IMR-90 (cell line): ENCODE data around the gene AXIN1. TPM values are rescaled to one million over a fixed set of nuclear protein-coding genes. Genes with fewer than 3 reads are reported as not detected.

ENCODE experiments used
- ATAC-seq: fragments of 200-7000 bp; cut with Tn5 transposase; 2 replicates; pipeline ENCODE4 v1.9.1; 2020; ENCODE audit warnings: low read depth, mild to moderate bottlenecking, moderate library complexity
- BruUV-seq: library from RNA; stranded (reverse); fragments of 400-500 nt; replicated peaks from 2 replicates; lab custom pipeline; 2021; lab: Mats Ljungman, UMichigan
- CTCF ChIA-PET: fragments of 300-600 bp; formaldehyde crosslinking; extraction: SDS; loops from one replicate; lab custom pipeline; 2021; ENCODE audit warnings: antibody characterized with exemption; lab: Yijun Ruan, JAX
- POLR2A ChIA-PET: fragments of 300-600 bp; sonication (Branson Sonifier 250); formaldehyde crosslinking; loops from one replicate; lab custom pipeline; 2022; ENCODE audit warnings: antibody characterized with exemption; ENCODE audit not compliant: unreplicated experiment; lab: Charles Lee
- DNase-seq: peaks from one replicate; pipeline ENCODE4 v3.0.0; 2013
- H2AFZ ChIP-seq: replicated peaks from 2 replicates; pipeline ENCODE3; 2013; ENCODE audit warnings: low read length, mild to moderate bottlenecking; ENCODE audit not compliant: poor library complexity
- H2AK5ac ChIP-seq: 2 replicates; pipeline ENCODE4 v1.6.1; 2013; ENCODE audit warnings: low read depth, low read length, inconsistent platforms
- H2AK9ac ChIP-seq: replicated peaks from 2 replicates; pipeline ENCODE3; 2013; ENCODE audit warnings: mild to moderate bottlenecking, low read depth, low read length, moderate library complexity; ENCODE audit not compliant: poor library complexity
- H2BK120ac ChIP-seq: 2 replicates; pipeline ENCODE4 v1.6.1; 2013; ENCODE audit warnings: low read depth, low read length, inconsistent platforms
- H2BK15ac ChIP-seq: 3 replicates; pipeline ENCODE4 v1.6.1; 2013; ENCODE audit warnings: low read depth, low read length, inconsistent platforms
- H2BK20ac ChIP-seq: 2 replicates; pipeline ENCODE4 v1.6.1; 2013; ENCODE audit warnings: low read depth, mild to moderate bottlenecking, inconsistent platforms, low read length, moderate library complexity
- H2BK5ac ChIP-seq: 2 replicates; pipeline ENCODE4 v1.6.1; 2013; ENCODE audit warnings: mild to moderate bottlenecking, low read depth, low read length, inconsistent platforms; ENCODE audit not compliant: poor library complexity, severe bottlenecking
- H3K14ac ChIP-seq: replicated peaks from 2 replicates; pipeline ENCODE4 v1.6.1; 2013; ENCODE audit warnings: low read depth, low read length, inconsistent platforms
- H3K18ac ChIP-seq: 2 replicates; pipeline ENCODE4 v1.6.1; 2013; ENCODE audit warnings: low read depth, low read length, control low read depth
- H3K23ac ChIP-seq: 2 replicates; pipeline ENCODE4 v1.6.1; 2013; ENCODE audit warnings: low read depth, low read length, inconsistent platforms
- H3K27ac ChIP-seq: 2 replicates; pipeline ENCODE4 v1.5.1; 2013; ENCODE audit warnings: mild to moderate bottlenecking, control low read depth, low read length; ENCODE audit not compliant: insufficient read depth
- H3K27me3 ChIP-seq: 2 replicates; pipeline ENCODE4 v1.6.1; 2013; ENCODE audit warnings: low read length; ENCODE audit not compliant: control insufficient read depth, insufficient read depth
- H3K36me3 ChIP-seq: 2 replicates; pipeline ENCODE4 v1.6.1; 2013; ENCODE audit warnings: low read length, mixed read lengths; ENCODE audit not compliant: control insufficient read depth, insufficient read depth
- H3K4ac ChIP-seq: 2 replicates; pipeline ENCODE4 v1.6.1; 2013; ENCODE audit warnings: low read depth, low read length, inconsistent platforms
- H3K4me1 ChIP-seq: 2 replicates; pipeline ENCODE4 v1.6.1; 2013; ENCODE audit warnings: low read length, mixed read lengths; ENCODE audit not compliant: control insufficient read depth, insufficient read depth
- H3K4me2 ChIP-seq: 2 replicates; pipeline ENCODE4 v1.6.1; 2013; ENCODE audit warnings: low read depth, mild to moderate bottlenecking, control low read depth, low read length, moderate library complexity
- H3K4me3 ChIP-seq: 2 replicates; pipeline ENCODE4 v1.5.1; 2013; ENCODE audit warnings: low read depth, mild to moderate bottlenecking, control low read depth, low read length, moderate library complexity; ENCODE audit not compliant: insufficient read depth
- H3K56ac ChIP-seq: 2 replicates; pipeline ENCODE4 v1.6.1; 2013; ENCODE audit warnings: low read length, inconsistent platforms; ENCODE audit not compliant: insufficient read depth; ENCODE audit errors: extremely low read depth
- H3K79me1 ChIP-seq, 2 experiments: 2 replicates each; pipeline ENCODE4 v1.6.1; 2013; ENCODE audit warnings: low read length in 2 of 2, inconsistent platforms in 1 of 2, low read depth in 1 of 2
- H3K9ac ChIP-seq: 2 replicates; pipeline ENCODE4 v1.6.1; 2013; ENCODE audit warnings: low read depth, low read length, control low read depth
- H3K9me1 ChIP-seq: 2 replicates; pipeline ENCODE4 v1.6.1; 2013; ENCODE audit warnings: low read length, inconsistent platforms; ENCODE audit not compliant: insufficient read depth
- H3K9me3 ChIP-seq: 2 replicates; pipeline ENCODE4 v1.6.1; 2013; ENCODE audit warnings: low read length; ENCODE audit not compliant: control insufficient read depth, insufficient read depth
- H4K20me1 ChIP-seq: 2 replicates; pipeline ENCODE4 v1.6.1; 2013; ENCODE audit warnings: low read length, inconsistent platforms; ENCODE audit not compliant: insufficient read depth
- H4K5ac ChIP-seq: 2 replicates; pipeline ENCODE4 v1.6.1; 2013; ENCODE audit warnings: mild to moderate bottlenecking, low read depth, low read length, control low read depth
- H4K8ac ChIP-seq, 2 experiments: 2 replicates each; pipeline ENCODE4 v1.6.1; 2013; ENCODE audit warnings: low read depth in 2 of 2, low read length in 2 of 2, control low read depth in 1 of 2, inconsistent platforms in 1 of 2
- H4K91ac ChIP-seq: 2 replicates; pipeline ENCODE4 v1.6.1; 2013; ENCODE audit warnings: low read depth, low read length, inconsistent platforms; ENCODE audit not compliant: insufficient read depth
- FOS ChIP-seq: fragments of 150-350 bp; IDR thresholded peaks from 2 replicates; pipeline ENCODE4 v1.6.1; 2016; ENCODE audit warnings: low read depth, low read length
- MAFK ChIP-seq: IDR thresholded peaks from 2 replicates; pipeline ENCODE4 v1.6.1; 2012; ENCODE audit warnings: low read depth, low read length, improper control_type of control experiment
- WGBS, 2 experiments: methylation state at CpG; one replicate each; pipeline versions ENCODE4 v1.1.5 to v1.1.7; 2013; ENCODE audit warnings: missing lambda C conversion rate in 2 of 2; ENCODE audit not compliant: insufficient read length in 1 of 2; ENCODE audit errors: extremely low coverage in 2 of 2; 5-methylcytosine and 5-hydroxymethylcytosine counted together
- dilution Hi-C: fragments of 300-500 bp; cut with HindIII; formaldehyde crosslinking; loops from one replicate; pipeline ENCODE4 v1.14.3; 2018; ENCODE audit warnings: low sequenced_read_pairs; ENCODE audit not compliant: unreplicated experiment
- in situ Hi-C: fragments of 300-500 bp; cut with MboI; formaldehyde crosslinking; loops from 3 replicates; pipeline ENCODE4 v1.14.3; 2019; ENCODE audit warnings: low sequenced_read_pairs, inconsistent platforms, mixed read lengths
- intact Hi-C: fragments of 100-400 bp; cut with micrococcal nuclease; formaldehyde crosslinking; loops from 2 replicates; pipeline ENCODE4 v1.10.0; 2022
- polyA plus RNA-seq, 3 experiments: library from polyadenylated mRNA; depleted of rRNA; stranded (reverse); fragments of >200 nt; gene quantifications; 2 replicates each; pipeline ENCODE4 v1.2.3, GENCODE V29; 2012; ENCODE audit warnings: low replicate concordance in 1 of 3
- total RNA-seq: library from RNA; depleted of rRNA; stranded (reverse); fragments of >200 nt; gene quantifications from 2 replicates; pipeline ENCODE4 v1.2.3, GENCODE V29; 2012

The AXIN1 gene
- total and polyA plus RNA-seq, 2 of the 4 experiments (the other 2 are of a cell fraction): 10.9 to 14.2 TPM

GRCh38 chr16:373848-374615 lies 21.5 kb upstream of the AXIN1 start:
- peaks cover 7% of the 10 kb centered on the region; the same call in 1 of the 2 replicates for H3K4me1 ChIP-seq
- no peak overlapping the region for H2BK15ac ChIP-seq
- H3K9me1 ChIP-seq: no peaks in the 10 kb centered on the region
- H3K18ac ChIP-seq: no peak overlapping the region
- no peak overlapping the region for H4K5ac ChIP-seq
- WGBS, 2 experiments: 90% methylated on average over 19 of the region's 44 CpGs; no CpG with 5 or more reads in 1 of the 2 experiments
- H2BK120ac ChIP-seq: no peak overlapping the region
- no peak overlapping the region for H2BK5ac ChIP-seq
- no TSS peak for BruUV-seq
- dilution Hi-C loops: no loop called here
- H4K91ac ChIP-seq: no peak overlapping the region
- no peak for DNase-seq
- no peak overlapping the region for H3K23ac ChIP-seq
- no peak overlapping the region for H3K4ac ChIP-seq
- H4K20me1 ChIP-seq: peaks cover 7% of the 10 kb centered on the region
- H4K8ac ChIP-seq: no peak overlapping the region
- H2AFZ ChIP-seq: no peak overlapping the region
- H2AK9ac ChIP-seq: no peak overlapping the region
- H2AK5ac ChIP-seq: no peak overlapping the region
- intact Hi-C loops: no loop called here
- H3K9ac ChIP-seq: no peak overlapping the region
- no peak overlapping the region for H3K27ac ChIP-seq
- ChIA-PET POLR2A (no interaction called here), CTCF (no interaction called here)
- in situ Hi-C loops: no loop called here
- peaks cover 4 to 15% of the 10 kb centered on the region in 2 experiments; a peak in 3 of 4 replicates for H3K79me1 ChIP-seq
- no peaks in the 10 kb centered on the region for H3K27me3 ChIP-seq
- peaks cover 60% of the 10 kb centered on the region for H3K36me3 ChIP-seq
- no peak overlapping the region for H3K4me2 ChIP-seq
- no peak overlapping the region for H2BK20ac ChIP-seq
- no peak for TF ChIP-seq MAFK
- TF ChIP-seq FOS: no peak
- no peak overlapping the region for H3K56ac ChIP-seq
- H3K14ac ChIP-seq: no peak overlapping the region
- H3K9me3 ChIP-seq: no peaks in the 10 kb centered on the region
- no peak for ATAC-seq
- H3K4me3 ChIP-seq: no peak overlapping the region
